AG08395 (cell line): ENCODE results near the gene GRB2.
A peak's percentile ranks its signal among the peaks of the same experiment; 100 is the strongest.
"Not testable (repeated sequence)": the region's sequence is repeated elsewhere in the genome, so short reads cannot be mapped to it uniquely, and the experiment has no call there.

Source experiments
- DNase-seq: peaks from one replicate; pipeline ENCODE4 v3.0.0; 2012; ENCODE audit warnings: mixed read lengths, low spot score

GRB2 gene

DNA sequence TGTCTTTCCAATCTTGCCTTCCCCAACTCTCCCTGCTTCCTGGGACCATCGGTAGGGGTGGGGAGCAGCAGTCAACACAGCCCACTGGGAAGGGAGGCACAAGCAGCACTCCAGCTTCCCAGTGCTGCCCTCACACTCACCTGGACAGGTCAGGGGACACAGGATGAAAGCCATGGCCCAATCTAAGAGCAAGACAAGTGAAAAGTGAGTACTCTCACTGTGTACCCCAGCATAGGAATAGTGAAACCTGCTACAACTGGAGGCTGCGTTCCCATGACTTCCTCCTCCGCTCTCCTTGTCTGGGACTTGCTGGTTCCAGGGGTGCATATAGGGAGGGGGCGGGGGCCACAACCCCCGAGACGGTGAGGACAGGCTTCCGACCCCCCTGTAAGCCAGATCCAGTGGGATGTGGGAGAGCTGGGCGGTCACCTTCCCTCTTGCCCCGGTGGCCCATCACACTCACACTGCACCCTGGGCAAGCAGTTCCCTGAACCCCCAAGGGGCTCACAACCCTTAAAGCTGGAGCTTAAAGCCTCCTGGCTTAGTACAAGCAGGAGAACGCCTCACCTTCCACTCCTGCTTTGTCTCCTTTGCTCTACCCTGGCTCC is 86.8 kb downstream of the GRB2 start:
- no peak for DNase-seq

- no peak for DNase-seq
Observed at GRCh38 chr17:75318211-75318610, 87.3 kb downstream of the GRB2 start.

DNA sequence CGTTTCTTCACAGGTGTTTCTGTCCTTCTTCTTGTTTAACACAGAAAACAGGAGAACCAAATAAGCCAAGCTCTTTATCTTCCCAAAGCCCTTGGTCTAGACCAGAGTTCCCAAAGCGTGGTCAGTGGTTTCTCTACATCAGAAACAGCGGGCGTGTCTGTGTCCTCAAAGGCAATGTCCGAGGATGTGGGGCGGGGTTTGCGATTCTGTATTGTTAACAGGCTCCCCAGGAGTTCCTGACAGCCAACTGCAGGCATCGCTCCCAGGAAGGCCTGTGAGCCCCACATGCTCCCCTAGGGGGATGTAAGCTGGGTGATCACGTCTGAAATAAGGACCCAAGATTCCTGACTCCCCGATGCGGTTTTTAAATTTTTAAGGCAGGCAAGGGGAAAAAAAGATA is 87.8 kb downstream of the GRB2 start:
- no peak for DNase-seq

- no peak for DNase-seq
Observed at GRCh38 chr17:75316253-75316652, 89.2 kb downstream of the GRB2 start.

DNA sequence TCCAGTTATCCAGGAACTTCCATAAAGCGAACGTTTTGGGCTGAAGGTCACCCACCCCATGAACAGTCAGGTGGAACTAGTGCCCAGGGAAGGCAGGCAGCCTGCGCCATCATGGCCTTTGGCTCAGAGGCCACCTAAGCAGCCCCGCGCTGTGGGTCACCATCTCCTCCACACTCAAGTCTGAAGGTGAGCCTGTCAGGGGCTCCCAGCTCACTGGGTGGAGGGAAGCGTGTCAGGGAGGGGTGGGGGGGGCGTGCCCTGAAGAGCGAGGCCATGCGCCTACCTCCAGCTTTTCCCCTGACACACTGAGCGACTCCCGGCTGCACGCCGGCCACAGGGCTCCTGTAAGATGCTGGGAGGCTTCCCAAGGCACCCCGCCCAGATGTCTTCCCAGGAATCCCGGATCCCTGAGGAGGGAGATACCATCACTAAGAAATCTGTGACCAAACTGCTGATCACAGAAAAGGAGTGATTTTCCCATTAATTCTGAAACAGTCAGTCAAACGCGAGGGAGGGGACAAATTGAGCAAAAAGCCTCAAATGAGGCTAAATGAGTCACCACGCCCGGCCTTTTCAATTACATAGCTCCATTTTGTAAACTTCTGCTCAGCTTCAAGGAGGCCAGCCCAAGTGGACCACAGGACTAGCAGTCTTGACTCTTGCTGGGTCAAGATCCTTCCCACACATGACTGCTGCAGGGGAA is 89.8 kb downstream of the GRB2 start:
- DNase-seq, result peak; percentile 32

GRCh38 chr17:75313941-75314551 is 91.4 kb downstream of the GRB2 start:
- no peak for DNase-seq

DNA sequence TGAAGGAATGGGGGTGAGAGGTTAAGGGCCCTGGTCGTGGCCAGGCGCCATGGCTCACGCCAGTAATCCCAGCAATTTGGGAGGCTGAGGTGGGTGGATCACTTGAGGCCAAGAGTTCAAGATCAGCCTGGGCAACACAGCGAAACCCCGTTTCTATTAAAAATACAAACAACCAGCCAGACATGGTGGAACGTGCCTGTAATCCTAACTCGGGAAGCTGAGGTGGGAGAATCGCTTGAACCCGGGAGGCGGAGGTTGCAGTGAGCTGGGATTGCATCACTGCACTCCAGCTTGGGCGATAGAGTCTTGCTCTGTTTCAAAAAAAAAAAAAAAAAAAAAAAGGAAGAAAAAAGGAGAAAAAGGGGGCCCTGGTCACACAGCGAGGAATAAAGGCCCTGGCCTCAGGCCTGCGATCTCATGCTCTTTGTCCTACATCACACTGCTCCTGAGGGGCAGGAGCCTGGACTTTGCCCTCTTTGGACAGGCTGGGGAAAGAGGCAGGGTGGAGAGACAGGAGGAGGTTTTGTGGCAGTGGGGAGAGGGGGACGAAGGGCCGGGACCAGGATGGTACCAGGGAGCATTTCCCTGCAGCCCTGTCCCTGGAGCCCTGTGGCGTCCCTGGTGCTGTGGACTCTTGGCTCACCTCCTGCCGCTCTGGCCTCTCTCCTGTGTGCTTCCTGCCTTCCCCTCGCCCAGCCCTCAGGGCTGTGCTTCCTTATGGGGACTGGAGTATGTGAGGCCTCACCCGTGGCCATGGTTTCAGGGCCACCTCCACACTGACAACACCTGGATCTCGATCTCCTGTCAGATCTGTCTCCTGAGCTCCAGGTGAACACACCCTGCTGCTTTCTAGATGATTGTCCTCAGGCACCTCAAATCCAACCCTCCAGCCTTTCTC is 96.5 kb downstream of the GRB2 start:
- DNase-seq, result no peak

DNA sequence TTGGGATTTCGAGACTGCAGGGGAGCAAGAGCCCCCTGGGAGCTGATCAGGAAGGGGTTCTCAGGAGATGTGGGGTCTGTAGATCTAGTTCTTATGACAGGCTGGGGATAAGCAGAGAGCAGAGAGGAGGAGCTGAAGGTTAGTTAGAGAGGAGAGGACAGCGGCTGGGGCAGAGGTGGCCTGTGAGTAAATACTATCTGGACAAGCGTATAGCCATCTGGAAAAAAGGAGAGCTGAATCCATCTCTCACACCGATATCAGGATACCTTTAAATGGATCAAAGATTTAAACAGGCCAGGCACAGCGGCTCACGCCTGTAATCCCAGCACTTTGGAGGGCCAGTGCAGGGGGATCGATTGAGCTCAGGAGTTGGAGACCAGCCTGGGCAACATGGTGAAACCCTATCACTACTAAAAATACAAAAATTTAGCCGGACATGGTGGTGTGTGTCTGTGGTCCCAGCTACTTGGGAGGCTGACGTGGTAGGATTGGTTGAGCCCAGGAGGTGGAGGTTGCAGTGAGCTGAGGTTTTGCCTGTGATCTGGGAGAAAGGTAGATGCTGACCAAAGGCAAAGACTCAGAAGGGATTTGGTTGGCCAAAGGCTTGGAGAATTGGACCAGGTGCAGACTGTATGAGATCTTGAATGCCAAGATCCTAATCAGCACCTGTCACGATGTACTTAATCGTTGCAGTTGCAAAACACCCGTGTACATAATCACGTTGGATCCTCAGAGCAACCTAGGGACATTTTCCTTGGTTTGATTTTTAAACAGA is 97.3 kb downstream of the GRB2 start:
- DNase-seq, result no peak

- no peak for DNase-seq
Observed at GRCh38 chr17:75301502-75302206, 103.8 kb downstream of the GRB2 start.

DNA sequence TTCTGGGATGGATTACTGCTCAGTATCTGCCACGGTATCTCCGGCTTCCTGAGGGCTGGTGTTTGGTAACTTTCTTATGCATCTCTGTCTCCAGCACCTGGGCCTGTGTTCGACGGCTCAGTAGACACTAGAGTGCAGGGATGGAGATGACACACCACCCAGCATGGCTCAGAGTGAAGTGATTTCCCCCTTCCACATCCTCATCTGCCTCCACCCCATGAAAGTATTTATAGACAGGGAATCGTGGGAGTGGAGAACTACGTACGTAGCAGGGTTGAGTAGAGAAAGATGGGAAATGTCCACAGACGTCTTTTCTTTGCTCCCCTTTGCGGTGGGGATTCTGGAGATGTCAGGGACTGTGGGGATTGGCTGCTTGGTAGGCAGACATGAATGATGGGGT is 104.4 kb downstream of the GRB2 start:
- no peak for DNase-seq

- no peak for DNase-seq
Observed at GRCh38 chr17:75300280-75300679, 105.2 kb downstream of the GRB2 start.

GRCh38 chr17:75295201-75296158 is 110.0 kb downstream of the GRB2 start:
- no peak for DNase-seq

DNA sequence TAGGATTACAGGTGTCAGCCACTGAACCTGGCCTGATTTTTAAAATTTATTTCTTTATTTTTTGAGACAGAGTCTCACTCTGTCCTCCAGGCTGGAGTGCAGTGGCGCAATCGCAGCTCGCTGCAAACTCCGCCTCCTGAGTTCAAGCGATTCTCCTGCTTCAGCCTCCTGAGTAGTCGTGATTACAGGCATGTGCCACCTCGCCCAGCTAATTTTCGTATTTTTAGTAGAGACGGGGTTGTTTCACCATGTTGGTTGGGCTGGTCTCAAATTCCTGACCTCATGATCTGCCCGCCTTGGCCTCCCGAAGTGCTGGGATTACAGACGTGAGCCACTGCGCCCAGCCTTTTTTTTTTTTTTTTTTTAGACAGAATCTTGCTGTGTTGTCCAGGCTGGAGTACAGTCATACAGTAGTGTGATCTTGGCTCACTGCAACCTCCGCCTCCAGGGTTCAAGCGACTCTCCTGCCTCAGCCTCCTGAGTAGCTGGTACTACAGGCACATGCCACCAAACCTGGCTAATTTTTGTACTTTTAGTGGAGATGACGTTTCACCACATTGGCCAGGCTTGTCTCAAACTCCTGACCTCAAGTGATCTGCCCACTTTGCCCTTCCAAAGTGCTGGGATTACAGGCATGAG is 112.5 kb downstream of the GRB2 start:
- not testable (repeated sequence) for DNase-seq

- DNase-seq, result peak; percentile 35
Observed at GRCh38 chr17:75289832-75290337, 115.6 kb downstream of the GRB2 start.

GRCh38 chr17:75289115-75289831 is 116.2 kb downstream of the GRB2 start, which contains the start of gene SLC25A19:
SLC25A19 (minus strand) TSS chr17:75289433; CDS start chr17:75286764, 2,669 bp downstream.
- peak; percentile 100 for DNase-seq

GRCh38 chr17:75288770-75289114 is 116.7 kb downstream of the GRB2 start:
- DNase-seq, result no peak

DNA sequence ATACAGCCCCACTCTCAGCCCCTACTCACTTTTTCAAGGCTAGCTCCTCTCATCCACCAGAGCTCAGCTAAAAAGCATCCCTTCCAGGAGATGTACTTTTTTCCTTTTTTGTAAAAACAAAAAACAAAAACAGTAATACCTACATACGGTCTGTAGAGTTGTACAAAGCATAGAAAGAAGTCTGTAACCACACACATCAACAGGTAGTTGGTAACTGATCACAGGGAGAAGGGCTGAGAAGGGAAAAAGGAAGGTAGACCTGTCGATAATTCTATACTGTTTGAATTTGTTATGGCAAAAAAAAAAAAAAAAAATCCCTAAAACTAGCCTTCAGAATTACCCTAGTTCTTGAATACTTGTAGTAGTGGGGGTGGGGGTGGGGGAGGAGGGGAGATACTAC is 117.1 kb downstream of the GRB2 start:
- DNase-seq, result no peak

- DNase-seq, result no peak
Observed at GRCh38 chr17:75287221-75287620, 118.3 kb downstream of the GRB2 start.
